CD4-positive, CD25-positive, alpha-beta regulatory T cell (primary cell): ENCODE data around the gene GBE1. TPM values are rescaled to one million over a fixed set of nuclear protein-coding genes. Genes with fewer than 3 reads are reported as not detected.

Source experiments
- ATAC-seq, 2 donors: fragments of 150-1000 bp; cut with Tn5 transposase; one replicate each; pipeline ENCODE4 v1.10.0; 2021; ENCODE audit warnings: low read depth in 2 of 2, moderate number of reproducible peaks in 2 of 2, moderate library complexity in 1 of 2
- DNase-seq, 3 donors: peaks; one replicate each; pipeline versions ENCODE4 v3.0.0 to v3.0.0-alpha.2; 2012 to 2022; ENCODE audit warnings: mixed read lengths in 1 of 3
- H3K27ac ChIP-seq: one replicate; pipeline ENCODE4 v1.7.0; 2013; ENCODE audit warnings: mild to moderate bottlenecking, low read length; ENCODE audit not compliant: insufficient read depth, poor library complexity, severe bottlenecking
- H3K27me3 ChIP-seq: one replicate; pipeline ENCODE4 v1.7.0; 2013; ENCODE audit warnings: low read length; ENCODE audit not compliant: control insufficient read depth, insufficient read depth
- H3K36me3 ChIP-seq: one replicate; pipeline ENCODE4 v1.7.0; 2013; ENCODE audit warnings: mild to moderate bottlenecking, low read length, moderate library complexity; ENCODE audit not compliant: control insufficient read depth, insufficient read depth
- H3K4me1 ChIP-seq: 2 replicates; pipeline ENCODE4 v1.7.0; 2013; ENCODE audit warnings: mild to moderate bottlenecking, low read length; ENCODE audit not compliant: insufficient read depth, control insufficient read depth, poor library complexity, severe bottlenecking
- H3K4me3 ChIP-seq: one replicate; pipeline ENCODE4 v1.7.0; 2013; ENCODE audit warnings: low read depth, mild to moderate bottlenecking, low read length, moderate library complexity
- H3K9me3 ChIP-seq, 2 experiments: 1 replicate in 1 of 2; 2 replicates in 1 of 2; pipeline ENCODE4 v1.7.0; 2013; ENCODE audit warnings: low read length in 2 of 2, mild to moderate bottlenecking in 1 of 2, moderate library complexity in 1 of 2; ENCODE audit not compliant: control insufficient read depth in 2 of 2
- H3K27ac Mint-ChIP-seq, 3 donors: one replicate each; pipeline ENCODE4 v1.8.0; 2020 to 2022; ENCODE audit warnings: mild to moderate bottlenecking in 3 of 3, mixed read lengths in 3 of 3, moderate library complexity in 2 of 3
- H3K27me3 Mint-ChIP-seq: one replicate; pipeline ENCODE4 v1.8.0; 2022; ENCODE audit warnings: mild to moderate bottlenecking, mixed read lengths
- H3K36me3 Mint-ChIP-seq: one replicate; pipeline ENCODE4 v1.8.0; 2020; ENCODE audit warnings: mixed read lengths
- H3K4me1 Mint-ChIP-seq, 4 donors: one replicate each; pipeline ENCODE4 v1.8.0; 2020 to 2022; ENCODE audit warnings: mixed read lengths in 4 of 4, mild to moderate bottlenecking in 1 of 4
- H3K4me3 Mint-ChIP-seq, 4 donors: one replicate each; pipeline ENCODE4 v1.8.0; 2020 to 2022; ENCODE audit warnings: mild to moderate bottlenecking in 4 of 4, mixed read lengths in 4 of 4, moderate library complexity in 3 of 4
- H3K9me3 Mint-ChIP-seq, 7 donors: one replicate each; pipeline ENCODE4 v1.8.0; 2020 to 2022; ENCODE audit warnings: mixed read lengths in 7 of 7, mild to moderate bottlenecking in 3 of 7, moderate library complexity in 2 of 7
- polyA plus RNA-seq, 4 donors: library from polyadenylated mRNA; unstranded; fragments of 300-500 nt; fragmentation: Illumina TruSeq; gene quantifications; one replicate each; pipeline ENCODE4 v1.2.3, GENCODE V29; 2021
- total RNA-seq: library from RNA; stranded (reverse); gene quantifications from one replicate; pipeline ENCODE4 v1.2.3, GENCODE V29; 2022

Gene GBE1
- total and polyA plus RNA-seq, 5 donors from 2014 or later: 5.2 to 9.7 (median 8.6) TPM

GRCh38 chr3:81445712-81446111 lies 315.7 kb downstream of the GBE1 start:
- H3K9me3 ChIP-seq: no peaks in the 10 kb centered on the region
- no peaks in the 10 kb centered on the region for H3K27me3 Mint-ChIP-seq

GRCh38 chr3:81444817-81445460 lies 316.5 kb downstream of the GBE1 start:
- no peak for ATAC-seq
- no peaks in the 10 kb centered on the region for H3K4me1 Mint-ChIP-seq

More at GRCh38 chr3:81445712-81446111, 315.7 kb downstream of the GBE1 start:
- no peak overlapping the region for H3K4me3 Mint-ChIP-seq
- no peak overlapping the region for H3K27ac Mint-ChIP-seq
- H3K27me3 ChIP-seq: no peaks in the 10 kb centered on the region
- DNase-seq: no peak
- H3K36me3 ChIP-seq: no peaks in the 10 kb centered on the region
- ATAC-seq: no peak
- H3K27ac ChIP-seq: no peak overlapping the region
- H3K4me1 ChIP-seq: no peaks in the 10 kb centered on the region
- no peaks in the 10 kb centered on the region for H3K36me3 Mint-ChIP-seq
- H3K4me3 ChIP-seq: no peak overlapping the region
- no peaks in the 10 kb centered on the region for H3K4me1 Mint-ChIP-seq
- peaks cover 0 to 6% (median 2%) of the 10 kb centered on the region in 7 donors for H3K9me3 Mint-ChIP-seq

GRCh38 chr3:81443958-81444357 lies 317.5 kb downstream of the GBE1 start:
- Histone ChIP-seq H3K9me3 (no peaks in the 10 kb centered on the region), H3K27ac (no peak overlapping the region), H3K4me3 (no peak overlapping the region), H3K27me3 (no peaks in the 10 kb centered on the region), H3K36me3 (no peaks in the 10 kb centered on the region), H3K4me1 (no peaks in the 10 kb centered on the region)
- Mint-ChIP-seq H3K4me1 (no peaks in the 10 kb centered on the region), H3K9me3 (peaks cover 0 to 11% (median 2%) of the 10 kb centered on the region in 7 donors), H3K36me3 (no peaks in the 10 kb centered on the region), H3K4me3 (no peak overlapping the region), H3K27me3 (no peaks in the 10 kb centered on the region), H3K27ac (no peak overlapping the region)
- ATAC-seq (no peak), DNase-seq (no peak)

More at GRCh38 chr3:81444817-81445460, 316.5 kb downstream of the GBE1 start:
- Histone ChIP-seq H3K9me3 (no peaks in the 10 kb centered on the region), H3K4me3 (no peak overlapping the region), H3K36me3 (no peaks in the 10 kb centered on the region), H3K4me1 (no peaks in the 10 kb centered on the region), H3K27me3 (no peaks in the 10 kb centered on the region), H3K27ac (no peak overlapping the region)
- Mint-ChIP-seq H3K27me3 (no peaks in the 10 kb centered on the region), H3K4me3 (no peak overlapping the region), H3K27ac (no peak overlapping the region), H3K36me3 (no peaks in the 10 kb centered on the region), H3K9me3 (peaks cover 0 to 9% (median 2%) of the 10 kb centered on the region in 7 donors)
- no peak for DNase-seq

GRCh38 chr3:81443457-81443782 lies 318.0 kb downstream of the GBE1 start:
- no peak for ATAC-seq
- no peak for DNase-seq
- no peak overlapping the region for H3K27ac Mint-ChIP-seq
- Histone ChIP-seq H3K36me3 (no peaks in the 10 kb centered on the region), H3K4me3 (no peak overlapping the region), H3K9me3 (no peaks in the 10 kb centered on the region), H3K27ac (no peak overlapping the region), H3K4me1 (no peaks in the 10 kb centered on the region), H3K27me3 (no peaks in the 10 kb centered on the region)
- no peaks in the 10 kb centered on the region for H3K4me1 Mint-ChIP-seq
- H3K27me3 Mint-ChIP-seq: no peaks in the 10 kb centered on the region
- no peaks in the 10 kb centered on the region for H3K36me3 Mint-ChIP-seq
- no peak overlapping the region for H3K4me3 Mint-ChIP-seq
- peaks cover 0 to 11% (median 2%) of the 10 kb centered on the region in 7 donors for H3K9me3 Mint-ChIP-seq

- Histone ChIP-seq H3K36me3 (no peaks in the 10 kb centered on the region), H3K4me1 (no peaks in the 10 kb centered on the region), H3K27me3 (no peaks in the 10 kb centered on the region), H3K4me3 (no peak overlapping the region), H3K9me3 (no peaks in the 10 kb centered on the region), H3K27ac (no peak overlapping the region)
- DNase-seq: no peak
- Mint-ChIP-seq H3K27ac (no peak overlapping the region), H3K4me3 (no peak overlapping the region), H3K27me3 (no peaks in the 10 kb centered on the region), H3K9me3 (peaks cover 0 to 11% (median 3%) of the 10 kb centered on the region in 7 donors), H3K36me3 (no peaks in the 10 kb centered on the region), H3K4me1 (no peaks in the 10 kb centered on the region)
- no peak for ATAC-seq
Observed at GRCh38 chr3:81442758-81443456, 318.5 kb downstream of the GBE1 start.

GRCh38 chr3:81440661-81441060 lies 320.8 kb downstream of the GBE1 start:
- H3K27ac ChIP-seq: no peak overlapping the region
- Mint-ChIP-seq H3K27me3 (no peaks in the 10 kb centered on the region), H3K9me3 (peaks cover 0 to 11% (median 2%) of the 10 kb centered on the region in 7 donors), H3K4me3 (no peak overlapping the region), H3K27ac (no peak overlapping the region), H3K36me3 (no peaks in the 10 kb centered on the region), H3K4me1 (no peaks in the 10 kb centered on the region)
- no peaks in the 10 kb centered on the region for H3K27me3 ChIP-seq
- no peaks in the 10 kb centered on the region for H3K4me1 ChIP-seq
- H3K36me3 ChIP-seq: no peaks in the 10 kb centered on the region
- ATAC-seq (no peak), DNase-seq (no peak)
- H3K4me3 ChIP-seq: no peak overlapping the region
- no peaks in the 10 kb centered on the region for H3K9me3 ChIP-seq
